NT2/D1 (cell line): ENCODE data around the gene ZNF776.

Source experiments
- SUZ12 ChIP-seq: IDR thresholded peaks from 2 replicates; pipeline ENCODE4 v1.6.1; 2011; ENCODE audit not compliant: insufficient read length, insufficient read depth; ENCODE audit errors: extremely low read depth
- YY1 ChIP-seq: IDR thresholded peaks from 2 replicates; pipeline ENCODE4 v1.6.1; 2011; ENCODE audit not compliant: insufficient read length, insufficient read depth
- ZNF274 ChIP-seq: IDR thresholded peaks from 2 replicates; pipeline ENCODE4 v1.6.1; 2011; ENCODE audit warnings: mild to moderate bottlenecking, low read depth, low read length

DNA sequence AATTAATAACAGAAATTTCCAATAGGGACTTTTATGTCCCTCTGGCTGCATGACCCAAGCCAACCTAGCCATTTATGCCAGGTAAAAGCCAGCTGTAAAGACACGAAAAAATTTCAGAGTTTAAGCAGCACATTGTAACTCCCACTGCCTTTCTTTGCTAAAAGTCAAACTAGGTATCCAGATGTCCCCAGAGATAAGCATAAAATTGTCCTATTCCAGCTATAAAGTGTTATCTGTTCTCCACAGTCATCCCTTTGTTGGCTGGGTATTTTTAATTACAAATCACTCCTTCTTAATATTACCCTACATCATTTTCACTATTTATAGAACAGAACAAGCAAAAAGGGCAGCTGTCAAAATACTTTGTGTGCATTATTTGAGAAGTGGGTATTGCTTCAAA lies 34.4 kb upstream of the ZNF776 start:
- TF ChIP-seq YY1, result no peak
- no peak for TF ChIP-seq SUZ12
- no peak for TF ChIP-seq ZNF274
